Measurements from ENCODE around the gene ZSWIM9.

ZSWIM9 gene

GRCh38 chr19:48147597-48148175 lies 22.8 kb upstream of the ZSWIM9 start:
- Histone ChIP-seq H3K9me3 (ENCODE audit: control insufficient read depth in 1 of 2, low read length in 2 of 2) (no peaks in the 10 kb centered on the region), H3K27ac (ENCODE audit: low read length) (no peak overlapping the region), H3K4me3 (ENCODE audit: low read depth in 1 of 2, low read length in 2 of 2) (no peak overlapping the region), H3K36me3 (ENCODE audit: control insufficient read depth in 1 of 2, insufficient read depth in 2 of 2, low read length in 2 of 2) (peaks cover 3 to 6% of the 10 kb centered on the region in 2 donors), H3K4me1 (ENCODE audit: control insufficient read depth in 1 of 2, insufficient read depth in 2 of 2, low read length in 2 of 2) (peaks cover 0 to 4% of the 10 kb centered on the region in 2 donors), H3K27me3 (ENCODE audit: low read depth, low read length) (no peaks in the 10 kb centered on the region)

- no peaks in the 10 kb centered on the region for H3K9me3 ChIP-seq (ENCODE audit: control insufficient read depth in 1 of 2, low read length in 2 of 2)
- H3K4me3 ChIP-seq (ENCODE audit: low read depth in 1 of 2, low read length in 2 of 2), result no peak overlapping the region
- H3K4me1 ChIP-seq (ENCODE audit: control insufficient read depth in 1 of 2, insufficient read depth in 2 of 2, low read length in 2 of 2), result peaks cover 0 to 4% of the 10 kb centered on the region in 2 donors
- no peaks in the 10 kb centered on the region for H3K27me3 ChIP-seq (ENCODE audit: low read depth, low read length)
- no peak overlapping the region for H3K27ac ChIP-seq (ENCODE audit: low read length)
- H3K36me3 ChIP-seq (ENCODE audit: control insufficient read depth in 1 of 2, insufficient read depth in 2 of 2, low read length in 2 of 2), result peaks cover 3 to 6% of the 10 kb centered on the region in 2 donors
Observed at GRCh38 chr19:48148576-48148975, 21.9 kb upstream of the ZSWIM9 start.

- peaks cover 3% of the 10 kb centered on the region in 2 donors for H3K36me3 ChIP-seq (ENCODE audit: control insufficient read depth in 1 of 2, insufficient read depth in 2 of 2, low read length in 2 of 2)
- peaks cover 0 to 4% of the 10 kb centered on the region in 2 donors for H3K4me1 ChIP-seq (ENCODE audit: control insufficient read depth in 1 of 2, insufficient read depth in 2 of 2, low read length in 2 of 2)
- no peaks in the 10 kb centered on the region for H3K27me3 ChIP-seq (ENCODE audit: low read depth, low read length)
- H3K9me3 ChIP-seq (ENCODE audit: control insufficient read depth in 1 of 2, low read length in 2 of 2), result no peaks in the 10 kb centered on the region
- no peak overlapping the region for H3K4me3 ChIP-seq (ENCODE audit: low read depth in 1 of 2, low read length in 2 of 2)
- no peak overlapping the region for H3K27ac ChIP-seq (ENCODE audit: low read length)
Observed at GRCh38 chr19:48149430-48149829, 21.1 kb upstream of the ZSWIM9 start.

GRCh38 chr19:48152551-48152950 lies 17.9 kb upstream of the ZSWIM9 start:
- H3K27ac ChIP-seq (ENCODE audit: low read length), result no peak overlapping the region

GRCh38 chr19:48154003-48154402 lies 16.5 kb upstream of the ZSWIM9 start:
- no peak overlapping the region for H3K4me3 ChIP-seq (ENCODE audit: low read depth in 1 of 2, low read length in 2 of 2)
- peaks cover 0 to 4% of the 10 kb centered on the region in 2 donors for H3K4me1 ChIP-seq (ENCODE audit: control insufficient read depth in 1 of 2, insufficient read depth in 2 of 2, low read length in 2 of 2)
- H3K27me3 ChIP-seq (ENCODE audit: low read depth, low read length), result no peaks in the 10 kb centered on the region
- H3K36me3 ChIP-seq (ENCODE audit: control insufficient read depth in 1 of 2, insufficient read depth in 2 of 2, low read length in 2 of 2), result no peaks in the 10 kb centered on the region
- H3K9me3 ChIP-seq (ENCODE audit: control insufficient read depth in 1 of 2, low read length in 2 of 2), result no peaks in the 10 kb centered on the region
- H3K27ac ChIP-seq (ENCODE audit: low read length), result no peak overlapping the region

More at GRCh38 chr19:48152551-48152950, 17.9 kb upstream of the ZSWIM9 start:
- no peaks in the 10 kb centered on the region for H3K9me3 ChIP-seq (ENCODE audit: control insufficient read depth in 1 of 2, low read length in 2 of 2)
- H3K36me3 ChIP-seq (ENCODE audit: control insufficient read depth in 1 of 2, insufficient read depth in 2 of 2, low read length in 2 of 2), result no peaks in the 10 kb centered on the region
- H3K4me1 ChIP-seq (ENCODE audit: control insufficient read depth in 1 of 2, insufficient read depth in 2 of 2, low read length in 2 of 2), result peaks cover 0 to 4% of the 10 kb centered on the region in 2 donors
- no peak overlapping the region for H3K4me3 ChIP-seq (ENCODE audit: low read depth in 1 of 2, low read length in 2 of 2)
- no peaks in the 10 kb centered on the region for H3K27me3 ChIP-seq (ENCODE audit: low read depth, low read length)

GRCh38 chr19:48158210-48158790 lies 12.2 kb upstream of the ZSWIM9 start:
- no peaks in the 10 kb centered on the region for H3K27me3 ChIP-seq (ENCODE audit: low read depth, low read length)
- no peak overlapping the region for H3K4me3 ChIP-seq (ENCODE audit: low read depth in 1 of 2, low read length in 2 of 2)
- peaks cover 5 to 13% of the 10 kb centered on the region in 2 donors for H3K36me3 ChIP-seq (ENCODE audit: control insufficient read depth in 1 of 2, insufficient read depth in 2 of 2, low read length in 2 of 2)
- no peaks in the 10 kb centered on the region for H3K4me1 ChIP-seq (ENCODE audit: control insufficient read depth in 1 of 2, insufficient read depth in 2 of 2, low read length in 2 of 2)
- H3K9me3 ChIP-seq (ENCODE audit: control insufficient read depth in 1 of 2, low read length in 2 of 2), result no peaks in the 10 kb centered on the region
- H3K27ac ChIP-seq (ENCODE audit: low read length), result no peak overlapping the region

DNA sequence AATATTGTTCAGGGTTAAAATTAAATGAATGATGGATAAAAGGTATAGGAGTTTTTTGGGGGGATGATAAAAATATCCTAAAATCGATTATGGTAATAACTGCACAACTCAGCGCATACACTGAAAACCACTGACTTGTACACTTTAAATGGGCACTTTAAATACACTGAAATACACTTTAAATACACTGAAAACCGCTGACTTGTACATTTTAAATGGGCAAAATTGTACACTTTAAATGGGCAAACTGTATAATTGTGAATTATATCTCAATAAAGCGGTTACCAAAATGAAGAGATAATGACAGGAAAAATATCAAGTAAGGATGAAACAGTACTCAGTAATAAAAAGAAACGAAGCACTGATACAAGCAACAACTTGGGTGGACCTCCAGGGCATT lies 1.8 kb upstream of the ZSWIM9 start:
- Histone ChIP-seq H3K4me1 (ENCODE audit: control insufficient read depth in 1 of 2, insufficient read depth in 2 of 2, low read length in 2 of 2) (peaks cover 5 to 18% of the 10 kb centered on the region in 2 donors), H3K36me3 (ENCODE audit: control insufficient read depth in 1 of 2, insufficient read depth in 2 of 2, low read length in 2 of 2) (peaks cover 0 to 7% of the 10 kb centered on the region in 2 donors), H3K9me3 (ENCODE audit: control insufficient read depth in 1 of 2, low read length in 2 of 2) (no peaks in the 10 kb centered on the region), H3K4me3 (ENCODE audit: low read depth in 1 of 2, low read length in 2 of 2) (no peak overlapping the region), H3K27ac (ENCODE audit: low read length) (no peak overlapping the region), H3K27me3 (ENCODE audit: low read depth, low read length) (no peaks in the 10 kb centered on the region)

GRCh38 chr19:48169578-48169938 lies 922 bp upstream of the ZSWIM9 start:
- Histone ChIP-seq H3K4me1 (ENCODE audit: control insufficient read depth in 1 of 2, insufficient read depth in 2 of 2, low read length in 2 of 2) (peaks cover 5 to 18% of the 10 kb centered on the region in 2 donors), H3K27me3 (ENCODE audit: low read depth, low read length) (no peaks in the 10 kb centered on the region), H3K4me3 (ENCODE audit: low read depth in 1 of 2, low read length in 2 of 2) (peak overlapping the region; percentile 18 to 91), H3K9me3 (ENCODE audit: control insufficient read depth in 1 of 2, low read length in 2 of 2) (no peaks in the 10 kb centered on the region), H3K27ac (ENCODE audit: low read length) (no peak overlapping the region), H3K36me3 (ENCODE audit: control insufficient read depth in 1 of 2, insufficient read depth in 2 of 2, low read length in 2 of 2) (peaks cover 5 to 15% of the 10 kb centered on the region in 2 donors)

- Histone ChIP-seq H3K36me3 (ENCODE audit: control insufficient read depth in 1 of 2, insufficient read depth in 2 of 2, low read length in 2 of 2) (peaks cover 5 to 22% of the 10 kb centered on the region in 2 donors), H3K9me3 (ENCODE audit: control insufficient read depth in 1 of 2, low read length in 2 of 2) (no peaks in the 10 kb centered on the region), H3K4me3 (ENCODE audit: low read depth in 1 of 2, low read length in 2 of 2) (peak overlapping the region; percentile 90 to 91), H3K27me3 (ENCODE audit: low read depth, low read length) (no peaks in the 10 kb centered on the region), H3K4me1 (ENCODE audit: control insufficient read depth in 1 of 2, insufficient read depth in 2 of 2, low read length in 2 of 2) (peaks cover 5 to 18% of the 10 kb centered on the region in 2 donors), H3K27ac (ENCODE audit: low read length) (no peak overlapping the region)
Observed at GRCh38 chr19:48170817-48171347, 402 bp downstream of the ZSWIM9 start.

- no peaks in the 10 kb centered on the region for H3K27me3 ChIP-seq (ENCODE audit: low read depth, low read length)
- H3K4me3 ChIP-seq (ENCODE audit: low read depth in 1 of 2, low read length in 2 of 2), result no peak overlapping the region
- no peaks in the 10 kb centered on the region for H3K9me3 ChIP-seq (ENCODE audit: control insufficient read depth in 1 of 2, low read length in 2 of 2)
- H3K27ac ChIP-seq (ENCODE audit: low read length), result no peak overlapping the region
- H3K4me1 ChIP-seq (ENCODE audit: control insufficient read depth in 1 of 2, insufficient read depth in 2 of 2, low read length in 2 of 2), result peaks cover 5 to 18% of the 10 kb centered on the region in 2 donors
- peaks cover 5 to 22% of the 10 kb centered on the region in 2 donors for H3K36me3 ChIP-seq (ENCODE audit: control insufficient read depth in 1 of 2, insufficient read depth in 2 of 2, low read length in 2 of 2)
Observed at GRCh38 chr19:48171710-48172109, 1.2 kb downstream of the ZSWIM9 start.

DNA sequence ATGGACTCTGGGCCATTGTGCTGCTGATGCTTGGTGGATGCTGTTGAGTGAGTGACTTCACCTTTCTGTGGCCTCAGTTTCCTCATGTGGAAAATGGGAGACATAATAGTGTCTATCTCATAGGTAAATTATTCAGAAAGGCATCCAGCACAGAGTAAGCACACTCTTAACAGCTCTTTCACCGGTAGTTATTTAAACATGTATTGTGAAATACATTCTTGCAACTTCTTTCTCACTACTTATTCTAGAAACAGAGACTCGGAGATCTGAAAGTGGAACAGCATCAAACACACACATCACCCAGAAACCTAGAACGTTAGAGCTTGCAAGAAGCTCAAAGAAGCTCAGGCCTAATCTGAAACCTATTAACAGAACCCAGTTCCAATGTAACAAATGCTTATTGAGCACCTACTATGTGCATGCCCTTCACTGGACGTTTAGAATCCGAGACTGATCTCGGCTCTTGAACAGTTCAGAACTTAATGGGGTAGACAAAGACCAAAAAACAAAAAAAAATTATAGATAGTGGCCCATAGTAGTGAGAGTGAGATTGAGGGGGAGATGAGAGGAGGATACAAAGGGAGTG lies 4.1 kb downstream of the ZSWIM9 start:
- Histone ChIP-seq H3K4me3 (ENCODE audit: low read depth in 1 of 2, low read length in 2 of 2) (no peak overlapping the region), H3K4me1 (ENCODE audit: control insufficient read depth in 1 of 2, insufficient read depth in 2 of 2, low read length in 2 of 2) (peaks cover 5 to 14% of the 10 kb centered on the region in 2 donors), H3K9me3 (ENCODE audit: control insufficient read depth in 1 of 2, low read length in 2 of 2) (no peaks in the 10 kb centered on the region), H3K27me3 (ENCODE audit: low read depth, low read length) (no peaks in the 10 kb centered on the region), H3K27ac (ENCODE audit: low read length) (no peak overlapping the region), H3K36me3 (ENCODE audit: control insufficient read depth in 1 of 2, insufficient read depth in 2 of 2, low read length in 2 of 2) (peaks cover 8 to 27% of the 10 kb centered on the region in 2 donors)

All from muscle layer of duodenum (tissue), 2 donors.